Measurements from ENCODE around the gene HRH1. TPM values are rescaled to one million over a fixed set of nuclear protein-coding genes. Genes with fewer than 3 reads are reported as not detected.

Gene HRH1
- total RNA-seq, 3 donors from 2014 or later: 8.3 to 16.7 (median 10.3) TPM

DNA sequence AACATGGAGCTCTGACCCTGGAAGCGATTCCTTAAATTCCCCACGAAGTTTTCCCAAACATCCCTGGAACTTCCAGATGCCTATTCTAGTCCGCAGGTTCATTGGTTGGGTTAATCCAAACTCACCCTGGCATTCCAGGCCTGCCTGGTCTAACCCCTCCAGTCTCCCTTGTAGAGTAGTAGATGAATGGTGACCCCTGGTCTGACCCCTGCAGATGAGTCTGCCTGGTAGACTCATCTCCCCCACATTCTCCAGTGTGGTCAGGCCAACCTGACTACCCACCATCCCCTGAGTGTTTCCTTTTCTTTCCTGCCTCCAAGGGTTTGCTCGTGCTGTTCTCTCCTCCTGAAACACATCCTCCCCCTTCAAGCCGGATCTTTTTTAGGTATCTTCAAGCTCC, 10.8 kb upstream of the HRH1 start:
- TF ChIP-seq, protein P1, sequence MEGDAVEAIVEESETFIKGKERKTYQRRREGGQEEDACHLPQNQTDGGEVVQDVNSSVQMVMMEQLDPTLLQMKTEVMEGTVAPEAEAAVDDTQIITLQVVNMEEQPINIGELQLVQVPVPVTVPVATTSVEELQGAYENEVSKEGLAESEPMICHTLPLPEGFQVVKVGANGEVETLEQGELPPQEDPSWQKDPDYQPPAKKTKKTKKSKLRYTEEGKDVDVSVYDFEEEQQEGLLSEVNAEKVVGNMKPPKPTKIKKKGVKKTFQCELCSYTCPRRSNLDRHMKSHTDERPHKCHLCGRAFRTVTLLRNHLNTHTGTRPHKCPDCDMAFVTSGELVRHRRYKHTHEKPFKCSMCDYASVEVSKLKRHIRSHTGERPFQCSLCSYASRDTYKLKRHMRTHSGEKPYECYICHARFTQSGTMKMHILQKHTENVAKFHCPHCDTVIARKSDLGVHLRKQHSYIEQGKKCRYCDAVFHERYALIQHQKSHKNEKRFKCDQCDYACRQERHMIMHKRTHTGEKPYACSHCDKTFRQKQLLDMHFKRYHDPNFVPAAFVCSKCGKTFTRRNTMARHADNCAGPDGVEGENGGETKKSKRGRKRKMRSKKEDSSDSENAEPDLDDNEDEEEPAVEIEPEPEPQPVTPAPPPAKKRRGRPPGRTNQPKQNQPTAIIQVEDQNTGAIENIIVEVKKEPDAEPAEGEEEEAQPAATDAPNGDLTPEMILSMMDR (IDR thresholded peaks at IDR 0.05): no peak
- Histone ChIP-seq H3K9me3 (no peaks in the 10 kb centered on the region), H3K4me1 (ENCODE audit: low read depth) (peaks cover 22% of the 10 kb centered on the region), H3K36me3 (ENCODE audit: low read depth) (no peaks in the 10 kb centered on the region), H3K4me3 (no peak overlapping the region)
- no peak for ATAC-seq
- intact Hi-C loops (cut with DNase I, micrococcal nuclease): no loop called here
- DNase-seq: no peak

- H3K9me3 ChIP-seq: no peaks in the 10 kb centered on the region
- ATAC-seq: no peak
- no peaks in the 10 kb centered on the region for H3K36me3 ChIP-seq (ENCODE audit: low read depth)
- peaks cover 14% of the 10 kb centered on the region for H3K4me1 ChIP-seq (ENCODE audit: low read depth)
- TF ChIP-seq, protein P1 (IDR thresholded peaks at IDR 0.05): no peak
- intact Hi-C loops (cut with DNase I, micrococcal nuclease): no loop called here
- no peak for DNase-seq
- no peak overlapping the region for H3K4me3 ChIP-seq
Measured at GRCh38 chr3:11144996-11145395, 9.3 kb upstream of the HRH1 start.

- Histone ChIP-seq H3K9me3 (no peaks in the 10 kb centered on the region), H3K36me3 (ENCODE audit: low read depth) (no peaks in the 10 kb centered on the region), H3K4me3 (no peak overlapping the region), H3K4me1 (ENCODE audit: low read depth) (peaks cover 5% of the 10 kb centered on the region)
- TF ChIP-seq, protein P1 (IDR thresholded peaks at IDR 0.05): no peak
- DNase-seq (no peak), ATAC-seq (no peak)
- intact Hi-C loops (cut with DNase I, micrococcal nuclease): no loop called here
Measured at GRCh38 chr3:11145888-11146287, 8.4 kb upstream of the HRH1 start.

DNA sequence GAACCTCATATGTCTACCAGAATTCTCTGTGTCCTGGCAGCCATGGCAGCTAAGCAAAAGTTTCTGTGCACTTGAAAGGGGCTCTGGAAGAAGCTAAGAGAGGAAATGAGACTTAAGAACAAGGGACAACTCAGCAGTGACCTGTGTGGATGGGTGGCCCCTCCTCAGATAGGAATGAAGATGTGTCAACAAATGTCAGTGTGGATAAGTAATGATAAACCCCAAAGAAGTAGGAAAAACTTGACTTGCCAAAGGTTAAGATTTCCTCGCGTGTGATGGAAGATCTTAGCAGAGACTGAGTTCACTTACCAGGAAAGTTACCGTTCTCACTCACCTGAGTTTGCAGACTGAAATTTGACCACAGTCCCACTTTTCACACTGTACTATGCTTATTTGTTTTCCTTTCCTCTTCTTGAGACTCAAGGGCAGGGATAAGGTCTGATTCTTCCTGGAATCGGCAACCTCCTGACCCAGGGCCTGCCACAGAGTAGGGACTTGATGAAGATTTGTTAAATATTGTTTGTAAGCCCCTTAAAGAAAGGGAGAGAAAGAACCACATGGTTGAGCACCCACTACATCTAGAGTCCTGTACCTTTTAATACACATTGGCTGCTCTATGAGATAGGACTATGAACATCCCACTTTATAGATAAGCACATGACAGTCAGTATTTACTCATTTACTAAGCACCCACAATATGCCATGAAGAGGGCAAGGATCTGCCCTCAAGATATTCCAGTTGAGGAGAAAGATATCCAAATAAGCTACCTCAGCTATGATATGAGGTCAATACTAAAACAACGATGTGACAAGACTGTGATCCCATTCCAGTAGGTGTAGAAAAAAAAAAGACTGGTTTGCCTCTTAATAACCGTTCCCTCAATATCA, 7.3 kb upstream of the HRH1 start:
- Histone ChIP-seq H3K4me1 (ENCODE audit: low read depth) (no peaks in the 10 kb centered on the region), H3K4me3 (no peak overlapping the region), H3K36me3 (ENCODE audit: low read depth) (no peaks in the 10 kb centered on the region), H3K9me3 (no peaks in the 10 kb centered on the region)
- intact Hi-C loops (cut with DNase I, micrococcal nuclease): no loop called here
- ATAC-seq: no peak
- TF ChIP-seq, protein P1 (IDR thresholded peaks at IDR 0.05): no peak
- no peak for DNase-seq

DNA sequence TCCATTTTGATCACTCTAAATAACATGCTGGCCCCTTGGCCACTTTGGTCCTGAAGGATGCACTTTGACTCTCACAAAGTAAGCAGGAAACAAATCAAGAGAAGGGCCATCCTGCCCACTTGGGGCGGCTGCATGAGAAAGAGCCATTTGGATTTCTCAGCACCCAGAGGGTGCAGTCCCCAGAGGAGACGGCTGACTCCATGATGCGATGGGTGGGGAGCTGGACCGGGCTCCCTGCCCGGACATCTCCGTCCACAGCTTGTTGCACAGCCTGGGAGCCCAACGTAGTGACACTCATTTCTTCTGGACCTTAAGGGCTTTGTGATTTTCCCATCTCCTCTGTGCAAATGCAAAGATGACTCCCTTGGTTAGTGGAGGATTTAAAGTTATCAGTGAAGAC, 4.0 kb upstream of the HRH1 start:
- Histone ChIP-seq H3K4me1 (ENCODE audit: low read depth) (peaks cover 7% of the 10 kb centered on the region), H3K4me3 (no peak overlapping the region), H3K9me3 (no peaks in the 10 kb centered on the region), H3K36me3 (ENCODE audit: low read depth) (no peaks in the 10 kb centered on the region)
- no peak for DNase-seq
- no peak for ATAC-seq
- TF ChIP-seq, protein P1 (IDR thresholded peaks at IDR 0.05): no peak
- intact Hi-C loops (cut with DNase I, micrococcal nuclease): no loop called here

Data from mucosa of descending colon (tissue), 3 donors.